Activated gamma-delta T cell (primary cell): ENCODE measurements around the gene NUDT4.

Source experiments
- DNase-seq: peaks from one replicate; lab custom pipeline; 2025; lab: John Stamatoyannopoulos, UW
- total RNA-seq, 2 donors: gene quantifications; one replicate each; lab custom pipeline; 2026; lab: John Stamatoyannopoulos, UW

The NUDT4 gene
- 43.3 to 43.6 reads per million in 2 donors for total RNA-seq

DNA sequence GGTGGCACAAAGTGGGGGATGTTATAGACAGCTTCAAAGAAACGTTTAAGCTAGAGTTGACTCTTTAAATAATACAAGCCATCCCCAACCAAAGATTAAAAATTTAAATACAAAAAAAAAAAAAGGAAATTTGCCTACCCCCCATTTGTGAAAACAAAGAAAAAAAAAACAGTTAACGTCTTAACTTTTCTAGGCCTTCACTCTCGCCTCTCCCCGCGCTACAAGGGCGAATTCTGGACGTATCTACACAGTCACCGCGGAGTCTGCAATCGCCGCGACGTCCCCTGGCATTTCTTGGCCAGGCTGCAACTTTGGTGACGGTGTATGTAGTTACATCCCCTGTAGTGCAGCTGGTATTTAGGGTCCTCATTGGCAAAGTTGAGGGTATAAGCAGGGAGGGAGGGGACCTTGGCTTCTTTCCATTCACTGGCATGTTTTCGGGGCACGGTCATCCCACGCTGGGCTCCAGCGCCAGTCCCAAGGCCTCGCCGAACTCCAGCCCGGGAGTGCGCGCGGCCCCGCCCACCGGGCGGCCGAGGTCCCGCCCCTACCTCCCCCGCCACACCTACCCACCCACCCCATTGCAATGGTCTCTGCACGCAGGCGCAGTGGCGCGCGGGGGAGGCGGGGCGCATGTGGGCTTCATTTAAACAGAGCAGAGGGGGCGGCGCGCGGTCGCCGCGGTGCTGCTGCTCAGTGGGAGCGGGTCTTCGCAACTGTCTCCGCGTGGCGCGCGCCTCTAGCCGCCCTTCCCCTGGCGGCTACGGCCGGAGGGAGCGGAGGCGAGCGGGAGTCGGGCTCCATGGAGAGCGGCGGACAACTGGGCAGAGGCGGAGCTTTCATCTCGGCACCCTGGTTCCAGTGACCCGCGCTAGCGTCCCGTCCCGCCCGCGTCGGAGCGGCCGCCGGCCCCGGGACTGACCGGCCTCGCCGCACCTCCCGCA lies at the start of gene NUDT4:
Gene NUDT4, plus strand, starts transcription at position 674 of the 944 bp plus-strand sequence. CDS start 398 bp downstream, outside the sequence.
- peak; percentile 97 for DNase-seq

DNA sequence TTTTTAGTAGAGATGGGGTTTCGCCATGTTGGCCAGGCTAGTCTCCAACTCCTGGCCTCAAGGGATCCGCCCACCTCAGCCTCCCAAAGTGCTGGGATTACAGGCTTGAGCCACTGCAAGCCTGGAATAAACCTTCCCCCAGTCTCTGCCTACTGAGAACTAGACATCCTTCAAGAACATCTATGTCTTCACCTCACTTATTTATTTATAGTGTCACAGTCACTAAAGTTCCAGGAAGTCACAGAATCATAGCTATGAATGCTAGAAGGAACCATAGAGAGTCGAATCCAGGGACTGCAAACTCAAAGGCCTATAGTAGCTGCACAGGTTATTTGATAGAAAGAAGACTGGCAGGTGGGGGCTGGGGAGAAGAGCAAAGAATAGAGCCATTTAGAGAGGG lies 44.7 kb upstream of the NUDT4 start:
- DNase-seq: no peak

GRCh38 chr12:93333828-93334227 lies 43.9 kb upstream of the NUDT4 start:
- no peak for DNase-seq

- DNase-seq: no peak
Measured at GRCh38 chr12:93335603-93336162, 42.0 kb upstream of the NUDT4 start.

DNA sequence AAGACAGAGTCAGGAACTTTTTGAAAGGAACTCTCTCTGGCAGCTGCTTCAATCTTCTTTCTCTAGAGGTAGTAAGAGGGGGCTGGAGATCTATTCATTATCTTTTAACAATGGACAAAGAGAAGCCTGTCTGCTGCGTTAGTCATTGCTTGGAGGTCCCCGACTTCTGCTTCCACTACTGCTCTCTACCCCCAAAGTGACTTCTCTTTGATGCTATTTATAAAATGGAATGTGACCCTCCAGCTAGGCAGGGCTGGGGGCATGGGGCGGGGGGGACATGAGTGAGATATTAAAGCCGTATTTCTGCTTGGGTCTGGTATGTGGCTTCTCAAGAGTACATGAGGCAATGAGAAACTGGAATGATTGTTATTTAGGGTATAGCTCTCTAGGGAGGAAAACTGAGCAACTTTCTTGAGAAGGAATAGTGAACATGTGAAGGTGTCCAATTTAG lies 41.4 kb upstream of the NUDT4 start:
- DNase-seq: no peak

- no peak for DNase-seq
Measured at GRCh38 chr12:93338598-93338997, 39.1 kb upstream of the NUDT4 start.

DNA sequence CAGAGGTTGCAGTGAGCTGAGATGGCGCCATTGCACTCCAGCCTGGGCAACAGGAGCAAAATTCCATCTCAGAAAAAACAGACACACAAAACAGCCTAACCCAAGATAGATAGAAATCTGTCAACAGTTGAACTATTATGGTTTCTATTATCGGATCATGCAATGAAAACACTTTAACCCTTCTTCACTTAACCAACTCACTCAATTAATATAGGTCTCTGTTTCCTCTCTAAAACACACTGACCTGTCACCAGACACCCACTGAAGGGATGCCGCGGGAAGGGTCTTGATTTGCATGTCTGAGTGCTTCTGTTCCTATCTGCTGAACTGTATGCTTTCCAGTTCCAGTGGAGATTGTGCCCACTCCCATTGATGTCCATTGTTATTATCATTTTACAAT lies 38.0 kb upstream of the NUDT4 start:
- no peak for DNase-seq

- DNase-seq: no peak
Measured at GRCh38 chr12:93341409-93342049, 36.2 kb upstream of the NUDT4 start.

GRCh38 chr12:93347054-93347785 lies 30.5 kb upstream of the NUDT4 start:
- DNase-seq: no peak

DNA sequence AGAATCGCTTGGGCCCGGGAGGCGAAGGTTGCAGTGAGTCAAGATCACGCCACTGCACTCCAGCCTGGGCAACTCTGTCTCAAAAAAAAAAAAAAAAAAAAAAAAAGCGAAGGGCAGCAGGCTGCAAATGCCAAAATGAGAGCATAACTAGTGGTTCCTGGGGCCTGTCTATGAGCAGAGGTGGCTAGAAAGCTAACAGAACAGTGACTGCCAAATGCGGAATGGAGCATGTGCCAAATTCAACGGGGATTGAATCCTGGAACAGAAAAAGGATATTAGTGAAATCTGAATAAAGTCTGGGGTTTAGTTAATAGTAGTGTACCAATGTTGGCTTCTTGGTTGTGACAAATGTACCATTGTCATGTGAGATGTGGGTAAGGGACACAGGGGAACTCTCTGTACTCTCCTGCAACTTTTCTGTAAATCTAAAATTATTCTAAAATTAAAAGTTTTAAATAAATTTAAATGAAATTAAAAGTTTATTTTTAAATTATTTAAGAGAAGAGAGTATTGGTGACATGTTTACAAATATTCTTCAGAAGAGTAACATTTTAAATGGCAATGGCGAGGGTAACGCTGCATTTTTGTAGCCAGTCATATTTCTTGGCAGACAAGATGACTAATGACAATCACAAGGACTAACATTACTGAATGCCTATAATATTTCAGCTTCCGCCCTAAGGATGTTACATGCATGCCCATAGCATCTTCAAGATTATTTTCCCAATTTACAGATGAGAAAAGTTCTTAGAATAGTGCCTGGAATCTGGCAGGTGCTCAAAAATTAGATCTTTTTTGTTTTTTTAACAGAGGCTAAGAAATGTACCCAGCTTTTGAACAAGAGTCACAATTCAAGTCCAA lies 28.9 kb upstream of the NUDT4 start:
- DNase-seq: no peak

GRCh38 chr12:93351726-93352125 lies 26.0 kb upstream of the NUDT4 start:
- no peak for DNase-seq

DNA sequence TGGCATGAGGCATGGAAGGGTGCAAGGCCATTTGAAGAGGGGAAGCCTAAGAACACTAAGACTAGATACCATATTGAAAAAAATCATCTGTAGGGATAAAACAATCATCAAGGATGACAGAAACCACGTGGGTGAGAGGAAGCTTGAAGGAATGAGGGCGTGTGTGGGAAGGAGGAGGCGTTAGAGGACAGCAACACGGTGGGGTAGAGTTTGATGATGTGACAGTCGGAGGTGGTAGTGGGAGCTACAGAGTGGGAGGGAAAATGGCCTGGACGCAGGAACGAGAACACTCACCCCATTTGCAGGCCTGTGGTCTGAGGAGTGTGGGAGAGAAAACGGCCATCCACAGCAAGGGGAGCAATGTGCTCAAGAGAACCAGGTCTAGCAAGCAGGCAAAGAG lies 25.4 kb upstream of the NUDT4 start:
- DNase-seq: no peak

DNA sequence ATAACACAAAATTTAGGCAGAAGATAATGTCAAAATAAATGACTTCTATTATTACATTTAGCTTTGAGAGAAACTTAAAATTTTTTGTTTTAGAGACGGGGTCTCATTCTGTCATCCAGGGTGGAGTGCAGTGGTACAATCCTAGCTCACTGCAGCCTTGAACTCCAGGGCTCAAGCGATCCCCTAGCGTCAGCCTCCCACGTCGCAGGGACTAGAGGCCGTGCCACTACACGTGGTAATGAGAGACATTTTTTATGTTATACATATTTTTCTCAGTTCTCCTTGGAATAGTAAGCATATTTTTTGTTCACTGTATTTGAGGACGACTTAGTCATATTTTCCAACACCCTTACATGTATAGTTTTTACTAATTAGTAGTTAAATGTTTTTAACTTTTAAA lies 21.5 kb upstream of the NUDT4 start:
- no peak for DNase-seq

GRCh38 chr12:93358058-93358457 lies 19.7 kb upstream of the NUDT4 start:
- no peak for DNase-seq

GRCh38 chr12:93358821-93359220 lies 18.9 kb upstream of the NUDT4 start:
- no peak for DNase-seq

DNA sequence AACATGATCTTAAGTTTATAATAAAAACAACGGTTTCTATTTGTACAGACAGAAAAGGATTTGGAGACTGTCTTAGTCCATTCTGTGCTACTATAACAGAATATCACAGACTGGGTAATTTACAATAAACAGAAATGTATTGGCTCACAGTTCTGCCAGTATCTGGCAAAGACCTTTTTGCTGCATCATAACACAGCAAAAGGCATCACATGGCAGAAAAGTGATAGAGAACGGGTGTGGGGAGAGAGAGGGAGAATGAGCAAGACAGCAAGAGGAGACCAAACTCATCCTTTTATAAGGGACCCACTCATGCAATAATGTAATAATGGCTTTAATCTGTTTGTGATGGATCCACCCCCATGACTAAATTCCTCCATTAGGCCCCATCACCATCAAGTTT lies 17.0 kb upstream of the NUDT4 start:
- no peak for DNase-seq

- DNase-seq: no peak
Measured at GRCh38 chr12:93361151-93361919, 16.4 kb upstream of the NUDT4 start.

DNA sequence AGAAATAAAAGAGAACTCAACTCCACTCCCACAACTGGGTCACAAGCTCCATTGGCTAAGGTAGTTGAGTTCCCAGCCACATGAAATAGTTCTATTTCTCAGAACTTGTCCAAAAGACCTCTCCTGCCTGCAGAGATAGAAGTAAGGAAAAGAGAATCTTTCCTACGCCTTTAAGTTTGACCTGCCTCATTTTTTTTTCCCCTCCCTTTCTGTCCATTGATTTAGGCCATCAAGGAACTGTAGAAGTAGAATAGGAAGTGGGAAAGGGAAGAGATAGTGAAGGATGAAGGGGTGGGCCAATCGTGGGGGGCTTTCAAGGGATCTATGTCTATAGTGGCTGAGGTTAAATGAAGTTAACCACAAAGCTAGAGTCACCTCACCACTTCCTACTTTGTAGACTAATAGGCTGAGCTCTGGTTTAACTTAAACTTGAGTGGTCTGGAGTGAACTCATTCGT lies 13.9 kb upstream of the NUDT4 start:
- no peak for DNase-seq

DNA sequence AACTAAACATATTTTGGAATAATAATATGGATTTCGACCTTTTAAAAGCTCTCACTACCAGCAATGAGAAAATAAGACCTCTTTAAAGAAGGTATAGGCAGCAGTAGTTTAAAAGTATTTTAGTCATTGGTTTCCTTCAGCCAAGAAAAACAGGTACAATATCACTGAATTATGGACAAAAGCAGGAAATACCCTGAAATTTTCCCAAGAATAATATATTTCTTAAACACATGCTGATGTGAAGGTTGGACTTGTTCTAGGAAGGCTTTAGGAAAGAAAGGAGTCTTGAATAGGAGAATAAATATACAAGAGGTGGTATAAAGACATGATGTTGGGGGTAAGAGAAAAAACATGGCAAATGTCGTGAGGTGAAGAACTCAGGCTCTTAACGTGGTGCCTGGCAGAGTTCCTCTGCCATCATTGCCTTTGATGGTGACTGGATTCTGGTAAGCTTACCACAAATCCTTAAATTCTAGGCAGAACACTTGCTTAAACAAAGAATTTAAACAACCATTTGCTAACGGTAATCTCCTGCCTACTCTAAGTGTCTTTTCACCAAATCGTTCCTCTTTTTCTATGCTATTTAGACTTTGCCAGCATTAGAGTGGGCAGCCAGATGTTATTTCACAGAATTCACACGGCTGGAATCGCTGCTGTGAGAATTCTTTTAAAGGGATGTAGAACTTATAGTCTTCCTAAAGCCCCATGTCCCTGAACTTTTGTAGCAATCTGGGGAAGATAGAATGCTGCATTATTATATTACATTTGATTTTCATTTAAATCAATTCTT lies 11.9 kb upstream of the NUDT4 start:
- no peak for DNase-seq
